Mucosa of descending colon (tissue), 3 donors: Measurements from ENCODE around the gene COL7A1. TPM values are rescaled to one million over a fixed set of nuclear protein-coding genes. Genes with fewer than 3 reads are reported as not detected.
"Not testable (repeated sequence)": the region's sequence is repeated elsewhere in the genome, so short reads cannot be mapped to it uniquely, and the experiment has no call there.

Experiments
- ATAC-seq: fragments of 200-7000 bp; cut with Tn5 transposase; one replicate; pipeline ENCODE4 v1.9.1; 2020; ENCODE audit warnings: mild to moderate bottlenecking, moderate library complexity
- DNase-seq, 3 donors: peaks; one replicate each; pipeline ENCODE4 v3.0.0-alpha.2; 2020
- H3K36me3 ChIP-seq: fragments of 200-600 bp; one replicate; pipeline ENCODE4 v1.8.0; 2021; ENCODE audit warnings: low read depth, mild to moderate bottlenecking
- H3K4me1 ChIP-seq: fragments of 200-600 bp; one replicate; pipeline ENCODE4 v1.8.0; 2021; ENCODE audit warnings: low read depth, mild to moderate bottlenecking
- H3K4me3 ChIP-seq: fragments of 200-600 bp; one replicate; pipeline ENCODE4 v1.8.0; 2021; ENCODE audit warnings: mild to moderate bottlenecking
- H3K9me3 ChIP-seq: fragments of 200-600 bp; one replicate; pipeline ENCODE4 v1.8.0; 2021; ENCODE audit warnings: mild to moderate bottlenecking
- CTCF ChIP-seq: fragments of 200-600 bp; IDR thresholded peaks from one replicate; pipeline ENCODE4 v1.8.0; 2022; ENCODE audit warnings: antibody characterized with exemption, mild to moderate bottlenecking
- intact Hi-C, 2 donors: fragments of 100-400 bp; cut with DNase I in 1 of 2; cut with micrococcal nuclease in 1 of 2; formaldehyde crosslinking; loops; one replicate each; pipeline versions ENCODE4 v1.11.0 to v1.11.1; 2022; cut with DNase I, micrococcal nuclease
- total RNA-seq, 3 donors: library from RNA; stranded (reverse); fragmentation: NEBNext Ultra II Directional in 2 of 3; extraction: Animal tissue kit (Norgen Biotek cat#: 25700) in 2 of 3; gene quantifications; one replicate each; pipeline versions ENCODE4 v1.2.1 to v1.2.4, GENCODE V29; 2021 to 2023
- donor health status: DM: no; HTN: no; CAD: no; lungs with moderate emphysema.
- donor health status: DM: no; HTN: no; CAD: no.
- donor health status: DM: no; HTN: yes; CAD: no.

COL7A1 gene
- total RNA-seq, 3 donors from 2014 or later = 2.8 to 6.8 (median 3.9) TPM

GRCh38 chr3:48532977-48533337 lies 62.2 kb downstream of the COL7A1 start:
- Histone ChIP-seq H3K4me1 (no peaks in the 10 kb centered on the region), H3K36me3 (no peaks in the 10 kb centered on the region), H3K4me3 (no peak overlapping the region), H3K9me3 (no peaks in the 10 kb centered on the region)
- ATAC-seq (no peak), DNase-seq (no peak)
- TF ChIP-seq CTCF = no peak
- intact Hi-C loops = no loop called here

- intact Hi-C loops = no loop called here
- no peak for TF ChIP-seq CTCF
- no peak for ATAC-seq
- H3K4me1 ChIP-seq = no peaks in the 10 kb centered on the region
- no peaks in the 10 kb centered on the region for H3K36me3 ChIP-seq
- DNase-seq = no peak
- H3K4me3 ChIP-seq = no peak overlapping the region
- no peaks in the 10 kb centered on the region for H3K9me3 ChIP-seq
These were observed 62.7 kb downstream of the COL7A1 start for GRCh38 chr3:48532271-48532976.

DNA sequence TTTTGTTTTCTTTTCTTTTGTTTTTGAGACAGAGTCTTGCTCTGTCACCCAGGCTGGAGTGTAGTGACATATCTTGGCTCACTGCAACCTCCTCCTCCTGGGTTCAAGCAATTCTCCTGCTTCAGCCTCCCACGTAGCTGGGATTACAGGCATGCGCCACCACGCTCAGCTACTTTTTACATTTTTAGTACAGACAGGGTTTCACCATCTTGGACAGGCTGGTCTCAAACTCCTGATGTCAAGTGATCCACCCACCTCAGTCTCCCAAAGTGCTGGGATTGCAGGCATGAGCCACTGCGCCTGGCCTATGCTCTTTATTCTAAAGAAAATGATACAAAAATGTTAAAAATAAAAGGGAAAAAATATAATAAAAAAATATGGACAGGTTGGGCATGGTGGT lies 64.4 kb downstream of the COL7A1 start:
- H3K4me1 ChIP-seq, DNase-seq, intact Hi-C loops, H3K36me3 ChIP-seq, ATAC-seq, H3K9me3 ChIP-seq, H3K4me3 ChIP-seq: not testable (repeated sequence)

DNA sequence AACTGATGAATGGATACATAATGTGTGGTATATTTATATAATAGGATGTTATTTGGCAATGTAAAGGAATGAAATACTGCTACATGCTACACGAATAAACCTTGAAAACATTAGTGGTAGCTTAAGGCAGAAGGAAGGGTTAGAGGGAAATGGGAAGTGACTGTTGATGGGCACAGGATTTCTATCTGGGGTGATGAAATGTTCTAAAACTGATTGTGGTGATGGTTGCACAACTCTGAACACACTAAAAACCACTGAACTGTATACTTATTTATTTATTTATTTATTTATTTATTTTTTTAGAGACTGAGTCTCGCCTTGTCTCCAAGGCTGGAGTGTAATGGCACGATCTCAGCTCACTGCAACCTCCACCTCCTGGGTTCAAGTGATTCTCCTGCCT lies 66.4 kb downstream of the COL7A1 start:
- intact Hi-C loops = no loop called here
- no peak for ATAC-seq
- Histone ChIP-seq H3K36me3 (no peaks in the 10 kb centered on the region), H3K9me3 (no peaks in the 10 kb centered on the region), H3K4me1 (no peaks in the 10 kb centered on the region), H3K4me3 (no peak overlapping the region)
- no peak for TF ChIP-seq CTCF
- DNase-seq = no peak

DNA sequence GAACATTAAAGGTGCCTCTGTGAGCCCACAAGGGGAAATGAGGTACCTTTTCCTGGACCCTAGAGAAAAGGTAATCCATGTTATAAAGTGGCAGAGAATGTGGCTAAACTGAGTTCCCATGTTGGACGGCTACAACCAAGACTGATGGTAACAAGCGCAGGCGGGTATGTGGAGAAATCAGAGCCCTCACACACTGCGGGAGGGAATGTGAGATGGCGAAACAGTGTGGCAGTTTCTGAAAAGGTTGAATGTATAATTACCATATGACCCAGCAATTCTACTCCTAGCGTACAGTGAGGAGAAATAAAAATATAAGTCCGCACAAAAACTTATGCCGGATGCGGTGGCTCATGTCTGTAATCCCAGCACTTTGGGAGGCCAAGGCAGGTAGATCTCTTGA lies 67.1 kb downstream of the COL7A1 start:
- Histone ChIP-seq H3K4me3 (no peak overlapping the region), H3K4me1 (no peaks in the 10 kb centered on the region), H3K9me3 (no peaks in the 10 kb centered on the region), H3K36me3 (no peaks in the 10 kb centered on the region)
- ATAC-seq = no peak
- DNase-seq = no peak
- no peak for TF ChIP-seq CTCF
- intact Hi-C loops = no loop called here

GRCh38 chr3:48524970-48525369 lies 70.2 kb downstream of the COL7A1 start:
- Histone ChIP-seq H3K36me3 (no peaks in the 10 kb centered on the region), H3K4me1 (no peaks in the 10 kb centered on the region), H3K9me3 (no peaks in the 10 kb centered on the region), H3K4me3 (no peak overlapping the region)
- intact Hi-C loops = no loop called here
- no peak for TF ChIP-seq CTCF
- no peak for DNase-seq
- ATAC-seq = no peak
